Lower leg skin (tissue), 4 donors: ENCODE data around the gene IQGAP3. TPM values are rescaled to one million over a fixed set of nuclear protein-coding genes. Genes with fewer than 3 reads are reported as not detected.
A peak's percentile ranks its signal among the peaks of the same experiment; 100 is the strongest.

Source experiments
- DNase-seq, 2 donors: peaks; one replicate each; pipeline ENCODE4 v3.0.0-alpha.2; 2019; ENCODE audit warnings: low spot score in 2 of 2
- H3K4me3 ChIP-seq: fragments of 200-600 bp; sonication (generic); 2 replicates; pipeline ENCODE4 v1.5.1; 2017; ENCODE audit warnings: mild to moderate bottlenecking, low read depth; ENCODE audit not compliant: poor library complexity, severe bottlenecking
- POLR2A ChIP-seq, 2 donors: fragments of 450-650 bp; IDR thresholded peaks; one replicate each; pipeline ENCODE4 v1.6.1; 2016 to 2017; ENCODE audit warnings: antibody characterized with exemption in 2 of 2, mild to moderate bottlenecking in 1 of 2, moderate library complexity in 1 of 2
- WGBS, 2 donors: methylation state at CpG; one replicate each; pipeline ENCODE4 v1.1.5; 2018; 5-methylcytosine and 5-hydroxymethylcytosine counted together
- intact Hi-C: fragments of 100-400 bp; cut with DNase I; formaldehyde crosslinking; loops from one replicate; pipeline ENCODE4 v1.15.0; 2023; ENCODE audit warnings: low total_unique reads
- total RNA-seq, 4 donors: library from RNA; depleted of rRNA; stranded (reverse); fragments of >200 nt; gene quantifications; one replicate each; pipeline ENCODE4 v1.1.0, GENCODE V29; 2016
- TF ChIP-seq, protein P1 (sequence below), 3 donors: fragments of 450-650 bp; IDR thresholded peaks; one replicate each; pipeline ENCODE4 v1.5.1; 2016; ENCODE audit warnings: antibody characterized with exemption in 3 of 3, mild to moderate bottlenecking in 3 of 3, moderate library complexity in 2 of 3

IQGAP3 gene, protein sequence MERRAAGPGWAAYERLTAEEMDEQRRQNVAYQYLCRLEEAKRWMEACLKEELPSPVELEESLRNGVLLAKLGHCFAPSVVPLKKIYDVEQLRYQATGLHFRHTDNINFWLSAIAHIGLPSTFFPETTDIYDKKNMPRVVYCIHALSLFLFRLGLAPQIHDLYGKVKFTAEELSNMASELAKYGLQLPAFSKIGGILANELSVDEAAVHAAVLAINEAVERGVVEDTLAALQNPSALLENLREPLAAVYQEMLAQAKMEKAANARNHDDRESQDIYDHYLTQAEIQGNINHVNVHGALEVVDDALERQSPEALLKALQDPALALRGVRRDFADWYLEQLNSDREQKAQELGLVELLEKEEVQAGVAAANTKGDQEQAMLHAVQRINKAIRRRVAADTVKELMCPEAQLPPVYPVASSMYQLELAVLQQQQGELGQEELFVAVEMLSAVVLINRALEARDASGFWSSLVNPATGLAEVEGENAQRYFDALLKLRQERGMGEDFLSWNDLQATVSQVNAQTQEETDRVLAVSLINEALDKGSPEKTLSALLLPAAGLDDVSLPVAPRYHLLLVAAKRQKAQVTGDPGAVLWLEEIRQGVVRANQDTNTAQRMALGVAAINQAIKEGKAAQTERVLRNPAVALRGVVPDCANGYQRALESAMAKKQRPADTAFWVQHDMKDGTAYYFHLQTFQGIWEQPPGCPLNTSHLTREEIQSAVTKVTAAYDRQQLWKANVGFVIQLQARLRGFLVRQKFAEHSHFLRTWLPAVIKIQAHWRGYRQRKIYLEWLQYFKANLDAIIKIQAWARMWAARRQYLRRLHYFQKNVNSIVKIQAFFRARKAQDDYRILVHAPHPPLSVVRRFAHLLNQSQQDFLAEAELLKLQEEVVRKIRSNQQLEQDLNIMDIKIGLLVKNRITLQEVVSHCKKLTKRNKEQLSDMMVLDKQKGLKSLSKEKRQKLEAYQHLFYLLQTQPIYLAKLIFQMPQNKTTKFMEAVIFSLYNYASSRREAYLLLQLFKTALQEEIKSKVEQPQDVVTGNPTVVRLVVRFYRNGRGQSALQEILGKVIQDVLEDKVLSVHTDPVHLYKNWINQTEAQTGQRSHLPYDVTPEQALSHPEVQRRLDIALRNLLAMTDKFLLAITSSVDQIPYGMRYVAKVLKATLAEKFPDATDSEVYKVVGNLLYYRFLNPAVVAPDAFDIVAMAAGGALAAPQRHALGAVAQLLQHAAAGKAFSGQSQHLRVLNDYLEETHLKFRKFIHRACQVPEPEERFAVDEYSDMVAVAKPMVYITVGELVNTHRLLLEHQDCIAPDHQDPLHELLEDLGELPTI (N-terminal part only)
- total RNA-seq, result 1 to 10 TPM in 3 of 4 donors, under 1 TPM in 1; 0.98 to 3.0 (median 2.1) TPM

DNA sequence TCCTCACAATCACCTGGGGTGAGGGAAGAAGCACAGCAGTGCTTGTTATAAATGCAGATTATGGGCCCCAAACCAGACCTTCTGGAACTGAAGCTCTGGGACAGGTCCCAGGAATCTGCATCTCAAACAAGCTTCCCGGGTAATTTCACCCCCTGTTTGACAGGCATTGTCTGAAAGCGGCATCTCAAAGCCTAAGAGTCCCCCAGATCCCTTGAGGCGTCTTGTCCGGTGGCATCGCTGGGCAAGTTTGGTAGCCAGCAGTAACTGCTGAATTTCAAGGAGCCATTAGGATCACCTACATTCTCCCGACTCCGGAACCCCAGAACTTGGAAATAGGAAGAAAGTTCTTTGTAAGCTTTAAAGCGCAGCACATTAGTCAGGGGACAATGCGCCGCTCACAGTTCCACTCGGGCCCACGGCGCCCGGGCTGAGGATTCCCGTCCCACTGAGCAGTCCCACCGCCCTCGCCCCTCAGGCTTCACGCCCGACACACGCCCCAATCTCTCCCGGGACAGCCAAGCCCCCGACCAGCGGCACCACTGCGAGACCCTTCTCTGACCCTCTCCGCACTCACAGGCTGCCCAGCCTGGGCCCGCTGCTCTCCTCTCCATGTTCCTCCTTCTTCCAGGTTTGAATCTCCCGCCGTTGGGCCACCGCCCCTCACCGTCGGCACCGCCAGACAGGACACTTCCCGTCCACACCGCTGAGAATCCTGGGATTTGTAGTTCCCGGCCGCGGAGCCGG lies at the start of gene IQGAP3:
Gene IQGAP3, minus strand, starts transcription at position 647 of the 744 bp plus-strand sequence. Its CDS starts 36 bp downstream, at position 611.
- TF ChIP-seq, protein P1, sequence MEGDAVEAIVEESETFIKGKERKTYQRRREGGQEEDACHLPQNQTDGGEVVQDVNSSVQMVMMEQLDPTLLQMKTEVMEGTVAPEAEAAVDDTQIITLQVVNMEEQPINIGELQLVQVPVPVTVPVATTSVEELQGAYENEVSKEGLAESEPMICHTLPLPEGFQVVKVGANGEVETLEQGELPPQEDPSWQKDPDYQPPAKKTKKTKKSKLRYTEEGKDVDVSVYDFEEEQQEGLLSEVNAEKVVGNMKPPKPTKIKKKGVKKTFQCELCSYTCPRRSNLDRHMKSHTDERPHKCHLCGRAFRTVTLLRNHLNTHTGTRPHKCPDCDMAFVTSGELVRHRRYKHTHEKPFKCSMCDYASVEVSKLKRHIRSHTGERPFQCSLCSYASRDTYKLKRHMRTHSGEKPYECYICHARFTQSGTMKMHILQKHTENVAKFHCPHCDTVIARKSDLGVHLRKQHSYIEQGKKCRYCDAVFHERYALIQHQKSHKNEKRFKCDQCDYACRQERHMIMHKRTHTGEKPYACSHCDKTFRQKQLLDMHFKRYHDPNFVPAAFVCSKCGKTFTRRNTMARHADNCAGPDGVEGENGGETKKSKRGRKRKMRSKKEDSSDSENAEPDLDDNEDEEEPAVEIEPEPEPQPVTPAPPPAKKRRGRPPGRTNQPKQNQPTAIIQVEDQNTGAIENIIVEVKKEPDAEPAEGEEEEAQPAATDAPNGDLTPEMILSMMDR (IDR thresholded peaks at IDR 0.05), result no peak
- TF ChIP-seq POLR2A (IDR thresholded peaks at IDR 0.05), result no peak

DNA sequence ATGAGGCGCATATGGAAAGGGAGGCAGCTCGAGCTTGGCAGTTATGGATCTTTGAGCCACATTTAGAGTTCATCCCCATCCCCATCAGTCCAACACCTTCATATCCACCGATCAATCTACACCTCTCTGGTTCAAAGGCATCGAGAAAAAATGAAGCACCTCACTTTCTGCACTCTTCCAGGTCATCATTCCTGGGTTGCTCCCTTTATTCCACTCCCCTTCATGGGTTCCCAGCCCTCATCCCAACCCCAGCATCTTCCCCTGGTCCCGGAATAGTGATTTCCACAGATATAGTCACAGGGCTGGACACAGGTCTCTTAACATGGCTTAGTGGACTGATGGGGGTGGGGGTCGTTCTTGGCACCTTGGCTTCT lies 47.2 kb upstream of the IQGAP3 start:
- intact Hi-C loops, result no loop called here
- H3K4me3 ChIP-seq, result no peak overlapping the region
- whole genome bisulfite sequencing, 2 donors, result 26 to 34% methylated on average over 6 of the region's 6 CpGs
- DNase-seq, result no peak
- no peak for TF ChIP-seq POLR2A (IDR thresholded peaks at IDR 0.05)
- TF ChIP-seq, protein P1 (IDR thresholded peaks at IDR 0.05), result no peak

More for the DNA sequence above, at the start of gene IQGAP3:
- WGBS, 2 donors, result 1 to 2% methylated on average over 38 of the region's 38 CpGs
- intact Hi-C loops, result no loop called here
- H3K4me3 ChIP-seq, result no peak within 1 kb of the TSS
- DNase-seq, result peak; percentile 78 to 94

DNA sequence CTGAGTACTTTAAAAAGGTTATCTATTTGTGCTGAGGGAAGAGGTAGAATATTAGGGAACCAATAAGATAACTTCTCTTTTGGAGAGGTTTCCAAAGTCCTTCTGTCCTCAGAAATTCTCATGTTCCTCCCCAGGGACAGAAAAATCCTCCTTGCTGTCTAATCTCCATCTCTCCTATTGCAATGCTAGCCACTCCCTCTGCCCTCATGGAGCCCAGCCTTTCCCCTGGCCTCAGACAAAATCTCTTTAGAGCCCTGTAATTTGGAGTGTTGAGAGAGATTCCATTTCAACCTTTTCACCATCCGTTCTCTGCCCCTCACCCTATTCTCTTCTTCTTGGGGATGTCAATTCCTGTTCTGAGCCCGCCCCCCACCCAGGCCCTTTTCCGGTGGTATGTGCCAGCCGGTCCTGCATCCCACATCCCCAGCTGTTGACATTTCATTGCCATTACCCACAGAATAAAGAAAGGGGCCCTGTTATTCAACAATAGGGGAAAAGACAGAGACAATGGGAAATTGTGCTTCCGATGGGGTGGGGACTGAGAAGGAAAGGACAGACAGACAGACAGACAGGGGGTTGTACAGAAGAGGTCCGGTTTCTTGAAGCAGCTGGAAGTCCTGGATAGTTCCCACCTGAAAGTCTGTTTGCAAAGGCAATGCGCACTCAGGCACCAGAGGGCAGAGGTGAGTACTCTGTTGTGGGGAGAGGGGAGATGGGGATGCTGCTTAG lies 46.7 kb upstream of the IQGAP3 start, which contains the start of gene HAPLN2:
Gene HAPLN2, plus strand, starts transcription at position 563 of the 729 bp plus-strand sequence. CDS start 4,076 bp downstream, outside the sequence.
- no peak for DNase-seq
- intact Hi-C loops, result no loop called here
- no peak for TF ChIP-seq POLR2A (IDR thresholded peaks at IDR 0.05)
- TF ChIP-seq, protein P1 (IDR thresholded peaks at IDR 0.05), result no peak
- no peak within 1 kb of the TSS for H3K4me3 ChIP-seq
- WGBS, 2 donors, result 11 to 14% methylated on average over 7 of the region's 7 CpGs

DNA sequence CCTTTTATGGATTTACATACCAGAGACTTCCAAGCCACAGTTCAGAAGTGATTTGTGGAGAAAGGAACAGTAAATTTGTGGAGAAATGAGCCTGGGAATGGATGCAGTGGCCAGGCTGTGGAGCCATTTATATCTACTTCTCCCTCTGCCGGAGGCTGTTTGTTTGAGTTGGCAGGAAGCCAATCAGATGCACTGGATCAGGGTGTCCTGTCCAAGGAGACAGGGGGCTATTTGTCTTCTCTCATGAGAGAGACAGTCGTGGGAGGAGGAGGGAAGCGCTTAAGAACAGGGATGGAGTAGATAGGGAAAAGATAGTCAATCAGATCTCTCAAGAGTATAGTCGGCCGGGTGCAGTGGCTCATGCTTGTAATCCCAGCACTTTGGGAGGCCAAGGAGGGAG lies 44.1 kb upstream of the IQGAP3 start:
- no peak for TF ChIP-seq POLR2A (IDR thresholded peaks at IDR 0.05)
- TF ChIP-seq, protein P1 (IDR thresholded peaks at IDR 0.05), result no peak
- 13 to 18% methylated on average over 5 of the region's 5 CpGs for WGBS, 2 donors
- intact Hi-C loops, result no loop called here
- no peak overlapping the region for H3K4me3 ChIP-seq
- DNase-seq, result no peak
